GM19324 (cell line): ENCODE data around the gene CTIF.

Experiments used
- ATAC-seq: cut with Tn5 transposase; IDR thresholded peaks from one replicate; pipeline ENCODE4 v1.9.1; 2021; ENCODE audit warnings: mild to moderate bottlenecking, moderate library complexity; ENCODE audit not compliant: unreplicated experiment, low FRiP score

CTIF gene

GRCh38 chr18:48597671-48598070, 58.8 kb downstream of the CTIF start:
- ATAC-seq: no peak

- ATAC-seq: no peak
Observed at GRCh38 chr18:48599391-48599790, 60.6 kb downstream of the CTIF start.

GRCh38 chr18:48600046-48600445, 61.2 kb downstream of the CTIF start:
- ATAC-seq: no peak

- ATAC-seq: no peak
Observed at GRCh38 chr18:48600456-48601090, 61.7 kb downstream of the CTIF start.

GRCh38 chr18:48601343-48601742, 62.5 kb downstream of the CTIF start:
- ATAC-seq: no peak

GRCh38 chr18:48602759-48603390, 64.0 kb downstream of the CTIF start:
- no peak for ATAC-seq

GRCh38 chr18:48605408-48605845, 66.6 kb downstream of the CTIF start:
- no peak for ATAC-seq

GRCh38 chr18:48607056-48607984, 68.5 kb downstream of the CTIF start:
- ATAC-seq: no peak

GRCh38 chr18:48608581-48608980, 69.8 kb downstream of the CTIF start:
- no peak for ATAC-seq

- ATAC-seq: no peak
Observed at GRCh38 chr18:48609114-48609513, 70.3 kb downstream of the CTIF start.

- no peak for ATAC-seq
Observed at GRCh38 chr18:48609820-48610815, 71.3 kb downstream of the CTIF start.

- ATAC-seq: no peak
Observed at GRCh38 chr18:48611203-48611602, 72.4 kb downstream of the CTIF start.

- no peak for ATAC-seq
Observed at GRCh38 chr18:48611785-48612480, 73.1 kb downstream of the CTIF start.

- no peak for ATAC-seq
Observed at GRCh38 chr18:48612511-48612910, 73.7 kb downstream of the CTIF start.

GRCh38 chr18:48612917-48613316, 74.1 kb downstream of the CTIF start:
- no peak for ATAC-seq

GRCh38 chr18:48613589-48614404, 75.0 kb downstream of the CTIF start:
- no peak for ATAC-seq

GRCh38 chr18:48615566-48616401, 77.0 kb downstream of the CTIF start:
- ATAC-seq: no peak
